Gastroesophageal sphincter (tissue), 4 donors: ENCODE data around the gene PPIL4. TPM values are rescaled to one million over a fixed set of nuclear protein-coding genes. Genes with fewer than 3 reads are reported as not detected.
A peak's percentile ranks its signal among the peaks of the same experiment; 100 is the strongest.

ENCODE experiments used
- ATAC-seq: fragments of 150-250 bp; one replicate; pipeline ENCODE4 v1.9.1; 2016; ENCODE audit warnings: mild to moderate bottlenecking, moderate library complexity
- H3K27ac ChIP-seq, 4 donors: fragments of 200-600 bp; sonication (generic) in 3 of 4; 1 replicate in 3 of 4; 2 replicates in 1 of 4; pipeline ENCODE4 v1.5.1; 2016 to 2019
- H3K27me3 ChIP-seq: fragments of 200-600 bp; sonication (generic); one replicate; pipeline ENCODE4 v1.5.1; 2019
- H3K36me3 ChIP-seq, 2 donors: fragments of 200-600 bp; sonication (generic); one replicate each; pipeline ENCODE4 v1.5.1; 2019; ENCODE audit warnings: control low read depth in 1 of 2
- H3K4me1 ChIP-seq, 3 donors: fragments of 200-600 bp; sonication (generic); 1 replicate in 2 of 3; 2 replicates in 1 of 3; pipeline ENCODE4 v1.5.1; 2016 to 2019; ENCODE audit warnings: control low read depth in 2 of 3
- H3K4me3 ChIP-seq, 2 donors: fragments of 200-600 bp; sonication (generic); one replicate each; pipeline ENCODE4 v1.5.1; 2019; ENCODE audit warnings: mild to moderate bottlenecking in 1 of 2, moderate library complexity in 1 of 2
- H3K9me3 ChIP-seq, 3 donors: fragments of 200-600 bp; sonication (generic); one replicate each; pipeline ENCODE4 v1.5.1; 2017 to 2019; ENCODE audit warnings: control low read depth in 2 of 3
- CTCF ChIP-seq, 4 experiments: fragments of 200-600 bp in 2 of 4; fragments of 450-650 bp in 2 of 4; sonication (generic) in 1 of 4; IDR thresholded peaks; one replicate each; pipeline ENCODE4 v1.5.1; 2017 to 2019; ENCODE audit warnings: antibody characterized with exemption in 4 of 4, mild to moderate bottlenecking in 2 of 4, moderate library complexity in 2 of 4
- EP300 ChIP-seq: sonication (generic); formaldehyde crosslinking; IDR thresholded peaks from one replicate; pipeline ENCODE4 v1.6.1; 2017; ENCODE audit warnings: antibody characterized with exemption, mild to moderate bottlenecking
- POLR2A ChIP-seq, 2 donors: fragments of 450-650 bp; IDR thresholded peaks; one replicate each; pipeline ENCODE4 v1.6.1; 2017; ENCODE audit warnings: antibody characterized with exemption in 2 of 2, mild to moderate bottlenecking in 2 of 2, moderate library complexity in 1 of 2
- POLR2AphosphoS5 ChIP-seq: sonication (generic); formaldehyde crosslinking; IDR thresholded peaks from one replicate; pipeline ENCODE4 v1.6.1; 2017; ENCODE audit warnings: antibody characterized with exemption
- WGBS, 2 donors: methylation state at CpG; one replicate each; pipeline ENCODE4 v1.1.5; 2018; ENCODE audit warnings: low coverage in 1 of 2; 5-methylcytosine and 5-hydroxymethylcytosine counted together
- total RNA-seq, 4 donors: library from RNA; depleted of rRNA; stranded (reverse); fragments of >200 nt; gene quantifications; one replicate each; pipeline ENCODE4 v1.1.0, GENCODE V29; 2016

The PPIL4 gene
- total RNA-seq, 4 donors from 2014 or later = 23.5 to 47.2 (median 39.3) TPM

GRCh38 chr6:149559389-149559788 lies 13.5 kb upstream of the PPIL4 start:
- Histone ChIP-seq H3K9me3 (no peaks in the 10 kb centered on the region), H3K27me3 (no peaks in the 10 kb centered on the region), H3K27ac (no peak overlapping the region), H3K36me3 (no peaks in the 10 kb centered on the region), H3K4me3 (no peak overlapping the region), H3K4me1 (no peaks in the 10 kb centered on the region)
- no peak for TF ChIP-seq CTCF (IDR thresholded peaks at IDR 0.05)
- TF ChIP-seq EP300 = no peak
- no peak for TF ChIP-seq POLR2AphosphoS5
- no peak for TF ChIP-seq POLR2A (IDR thresholded peaks at IDR 0.05)
- ATAC-seq = no peak
- WGBS, 2 donors = 78 to 79% methylated on average over 2 of the region's 2 CpGs

- H3K36me3 ChIP-seq = no peaks in the 10 kb centered on the region
- H3K9me3 ChIP-seq = no peaks in the 10 kb centered on the region
- no peaks in the 10 kb centered on the region for H3K4me1 ChIP-seq
- H3K27ac ChIP-seq = no peak overlapping the region
- TF ChIP-seq EP300 (no peak), POLR2A (IDR thresholded peaks at IDR 0.05) (no peak), POLR2AphosphoS5 (no peak)
- H3K27me3 ChIP-seq = peaks cover 8% of the 10 kb centered on the region
- ATAC-seq = no peak
- H3K4me3 ChIP-seq = no peak overlapping the region
These were observed 12.2 kb upstream of the PPIL4 start for GRCh38 chr6:149558029-149558428.

- no peak overlapping the region for H3K4me3 ChIP-seq
- H3K27me3 ChIP-seq = peaks cover 28% of the 10 kb centered on the region
- no peak overlapping the region for H3K27ac ChIP-seq
- ATAC-seq = no peak
- H3K4me1 ChIP-seq = no peaks in the 10 kb centered on the region
- no peaks in the 10 kb centered on the region for H3K9me3 ChIP-seq
- H3K36me3 ChIP-seq = no peaks in the 10 kb centered on the region
- TF ChIP-seq POLR2AphosphoS5 = no peak
- TF ChIP-seq EP300 = no peak
- TF ChIP-seq POLR2A (IDR thresholded peaks at IDR 0.05) = no peak
- TF ChIP-seq CTCF (IDR thresholded peaks at IDR 0.05) = no peak
- WGBS, 2 donors = 95% methylated on average over 4 of the region's 5 CpGs; no CpG with 5 or more reads in 1 of the 2 donors
These were observed 6.1 kb upstream of the PPIL4 start for GRCh38 chr6:149551920-149552319.

GRCh38 chr6:149545258-149545753 lies 537 bp downstream of the PPIL4 start:
- WGBS, 2 donors = 1% methylated on average over 9 to 10 of the region's 16 CpGs
- peak overlapping the region; percentile 85 to 92 for H3K4me3 ChIP-seq
- peaks cover 0 to 8% of the 10 kb centered on the region in 2 donors for H3K36me3 ChIP-seq
- no peaks in the 10 kb centered on the region for H3K9me3 ChIP-seq
- peak overlapping the region; percentile 91 to 95 (median 92) for H3K27ac ChIP-seq
- TF ChIP-seq CTCF (IDR thresholded peaks at IDR 0.05) (peak in 1 of 4 experiments; percentile 6), POLR2AphosphoS5 (no peak), EP300 (no peak), POLR2A (IDR thresholded peaks at IDR 0.05) (no peak)
- peaks cover 8% of the 10 kb centered on the region for H3K27me3 ChIP-seq
- H3K4me1 ChIP-seq = peaks cover 6 to 43% (median 9%) of the 10 kb centered on the region in 3 donors
- peak; percentile 13 for ATAC-seq

GRCh38 chr6:149544646-149545257 lies 1.1 kb downstream of the PPIL4 start:
- Histone ChIP-seq H3K36me3 (peaks cover 0 to 13% of the 10 kb centered on the region in 2 donors), H3K27ac (peak overlapping the region; percentile 91 to 95 (median 92))

More at GRCh38 chr6:149544646-149545257, 1.1 kb downstream of the PPIL4 start:
- no peak for ATAC-seq
- TF ChIP-seq EP300 (no peak), POLR2A (IDR thresholded peaks at IDR 0.05) (no peak), POLR2AphosphoS5 (no peak), CTCF (IDR thresholded peaks at IDR 0.05) (no peak)
- Histone ChIP-seq H3K9me3 (no peaks in the 10 kb centered on the region), H3K27me3 (peaks cover 2% of the 10 kb centered on the region), H3K4me1 (peaks cover 6 to 43% (median 9%) of the 10 kb centered on the region in 3 donors), H3K4me3 (peak overlapping the region; percentile 85 to 92)
- 11 to 25% methylated on average over 10 to 12 of the region's 12 CpGs for WGBS, 2 donors
